Activated gamma-delta T cell (primary cell): ENCODE results near the gene ZNF48.
A peak's percentile ranks its signal among the peaks of the same experiment; 100 is the strongest.
"Not testable (repeated sequence)": the region's sequence is repeated elsewhere in the genome, so short reads cannot be mapped to it uniquely, and the experiment has no call there.

Experiments used
- DNase-seq: peaks from one replicate; lab custom pipeline; 2025; lab: John Stamatoyannopoulos, UW

ZNF48 gene

DNA sequence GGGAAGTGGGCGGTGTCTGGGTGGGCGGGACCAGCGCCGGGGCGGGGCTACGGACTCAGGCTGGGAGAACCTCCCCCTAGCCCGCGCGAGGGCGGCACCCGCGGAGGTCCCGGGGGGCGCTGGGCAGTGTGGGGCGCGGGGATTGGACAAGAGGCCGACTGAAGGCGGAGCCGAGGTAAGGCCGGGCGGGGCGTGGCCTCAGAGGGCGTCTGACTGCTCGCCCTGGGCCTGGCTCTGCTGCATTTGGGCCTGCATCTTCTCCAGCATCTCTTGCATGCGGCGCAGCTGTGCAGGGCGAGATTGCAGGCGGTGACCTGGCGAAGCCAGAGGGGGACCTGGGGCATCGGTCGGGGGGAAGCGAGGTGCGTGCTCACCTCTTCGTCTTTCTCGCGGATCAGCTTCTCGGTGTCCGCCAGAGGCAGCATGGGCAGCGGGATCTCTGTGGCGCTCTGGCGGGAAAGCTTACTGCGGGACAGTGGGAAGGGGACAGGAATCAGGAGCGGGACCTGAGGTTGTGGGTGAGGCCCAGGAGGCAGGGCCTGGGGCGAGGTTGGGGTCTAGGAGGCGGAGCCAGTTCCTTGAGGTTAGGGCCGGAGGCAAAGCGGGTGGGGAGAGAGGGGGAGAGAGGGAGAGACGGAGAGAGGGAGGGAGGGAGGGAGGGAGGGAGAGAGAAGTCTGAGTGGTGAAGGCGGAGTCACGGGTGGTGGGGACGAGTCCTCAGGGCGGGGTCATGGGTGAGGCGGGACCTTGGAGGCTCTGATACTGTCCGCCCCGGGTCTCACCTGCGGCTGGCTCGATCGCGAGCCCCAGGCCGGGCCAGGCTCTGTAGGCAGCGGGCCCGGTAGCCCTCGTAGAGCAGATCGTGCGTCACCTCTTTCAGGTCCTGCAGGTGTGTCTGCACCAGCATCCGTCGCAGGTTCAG is 16.7 kb upstream of the ZNF48 start:
- DNase-seq = peak; percentile 99

DNA sequence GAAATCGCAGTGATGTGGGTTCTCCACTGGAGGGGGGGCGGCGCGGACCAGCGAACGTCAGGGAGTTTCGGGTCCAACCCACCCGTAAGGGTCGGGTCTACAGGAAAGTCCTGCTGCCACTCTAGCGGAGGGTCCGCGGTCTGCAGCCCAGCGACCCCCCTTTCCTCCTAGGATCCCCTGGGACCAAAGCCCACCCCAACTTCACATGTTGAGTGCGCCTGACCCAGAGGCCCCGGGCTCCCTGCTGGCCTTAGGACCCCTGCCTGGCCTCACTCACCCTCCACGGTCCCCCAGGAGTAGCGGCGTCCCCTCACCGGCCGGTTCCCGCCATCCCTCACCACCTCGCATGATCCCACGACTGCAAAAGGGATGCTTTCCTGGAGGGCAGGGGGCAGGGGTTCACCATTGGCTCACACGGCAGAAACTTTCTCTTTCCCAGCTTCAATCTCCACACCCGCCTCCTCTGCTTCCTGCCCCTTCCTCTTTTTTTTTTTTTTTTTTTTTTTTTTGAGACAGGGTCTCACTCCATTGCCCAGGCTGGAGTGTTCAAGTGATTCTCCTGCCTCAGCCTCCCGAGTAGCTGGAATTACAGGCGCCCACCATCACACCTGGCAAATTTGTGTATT is 15.9 kb upstream of the ZNF48 start:
- DNase-seq = no peak

DNA sequence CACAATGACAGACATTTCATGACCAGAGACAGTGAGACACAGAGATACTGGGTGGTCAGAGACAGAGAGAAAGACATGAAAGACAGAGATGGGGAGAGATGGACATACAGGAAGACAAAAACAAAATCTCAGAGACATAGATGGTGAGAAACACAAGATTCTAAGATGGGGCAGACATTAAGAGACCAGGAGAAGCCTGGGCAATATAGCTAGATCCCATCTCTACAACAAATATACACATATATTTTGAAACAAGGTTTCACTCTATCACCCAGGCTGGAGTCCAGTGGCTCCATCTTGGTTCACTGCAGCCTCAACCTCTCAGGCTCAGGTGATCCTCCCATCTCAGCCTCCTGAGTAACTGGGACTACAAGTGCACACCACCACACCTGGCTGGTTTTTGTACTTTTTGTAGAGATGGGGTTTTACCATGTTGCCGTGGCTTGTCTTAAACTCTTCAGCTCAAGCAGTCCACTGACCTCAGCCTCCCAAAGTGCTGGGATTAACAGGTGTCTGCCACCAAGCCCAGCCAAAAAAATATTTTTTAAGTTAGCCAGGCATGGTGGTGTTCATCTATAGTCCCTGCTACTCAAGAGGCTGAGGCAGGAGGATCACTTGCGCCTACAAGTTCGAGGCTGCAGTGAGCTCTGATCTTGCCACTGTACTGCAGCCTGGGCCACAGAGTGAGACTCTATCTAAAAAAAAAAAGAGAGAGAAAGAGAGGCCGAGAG is 15.0 kb upstream of the ZNF48 start:
- DNase-seq = no peak

DNA sequence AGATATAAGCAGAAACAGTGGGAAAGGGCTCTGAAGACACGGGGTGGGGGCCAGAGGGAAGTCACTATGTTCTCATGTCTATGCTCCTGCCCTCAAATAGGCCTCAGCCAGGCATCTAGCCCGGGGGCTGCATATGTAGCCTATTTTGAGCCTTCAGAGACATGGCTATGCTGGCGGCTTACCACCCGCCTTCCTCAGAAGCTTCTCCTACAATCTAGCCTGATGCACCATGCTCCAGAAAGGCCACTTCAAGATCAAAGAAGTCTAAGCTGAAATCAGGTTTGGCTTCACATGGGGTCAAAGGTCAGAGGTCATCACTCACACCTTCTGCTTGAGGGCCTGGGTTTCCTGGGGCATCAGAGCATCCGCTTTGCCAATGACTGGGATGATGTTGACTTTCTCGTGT is 14.4 kb upstream of the ZNF48 start:
- no peak for DNase-seq

DNA sequence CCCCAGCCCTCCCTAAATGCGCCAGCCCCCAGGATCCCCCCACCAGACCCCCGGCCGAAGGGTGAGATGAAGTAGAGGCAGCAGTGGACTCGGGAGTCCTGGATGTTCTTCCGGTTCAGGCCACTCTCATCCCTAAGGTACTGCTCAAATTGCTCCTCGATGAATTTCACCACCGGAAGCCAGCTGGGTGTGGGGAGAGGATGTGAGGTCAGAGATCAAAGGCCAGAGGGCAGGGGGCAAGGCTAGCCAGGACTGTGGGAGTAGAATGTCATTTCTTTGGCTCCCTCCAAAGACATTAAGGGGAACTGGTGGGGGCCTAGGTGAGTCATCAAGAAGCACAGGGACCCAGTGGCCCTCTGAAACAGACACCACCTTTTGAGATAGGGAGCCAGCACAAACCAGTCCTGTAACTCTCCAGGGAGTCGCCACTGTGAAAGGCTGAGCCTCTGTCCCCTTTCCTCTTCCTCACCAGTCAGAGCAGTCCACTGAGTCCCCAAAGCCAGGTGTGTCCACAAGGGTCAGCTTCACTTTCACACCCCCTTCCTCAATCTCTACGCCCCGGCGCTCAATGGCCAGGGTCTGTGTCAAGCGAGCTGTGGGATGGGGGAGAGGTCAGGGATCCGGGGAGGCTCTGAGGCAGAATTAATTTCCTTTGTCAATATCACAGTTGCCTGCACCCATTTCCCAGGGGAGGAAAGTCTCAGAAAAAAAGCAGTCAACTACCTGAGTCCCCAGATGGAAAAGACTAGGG is 13.8 kb upstream of the ZNF48 start:
- no peak for DNase-seq

DNA sequence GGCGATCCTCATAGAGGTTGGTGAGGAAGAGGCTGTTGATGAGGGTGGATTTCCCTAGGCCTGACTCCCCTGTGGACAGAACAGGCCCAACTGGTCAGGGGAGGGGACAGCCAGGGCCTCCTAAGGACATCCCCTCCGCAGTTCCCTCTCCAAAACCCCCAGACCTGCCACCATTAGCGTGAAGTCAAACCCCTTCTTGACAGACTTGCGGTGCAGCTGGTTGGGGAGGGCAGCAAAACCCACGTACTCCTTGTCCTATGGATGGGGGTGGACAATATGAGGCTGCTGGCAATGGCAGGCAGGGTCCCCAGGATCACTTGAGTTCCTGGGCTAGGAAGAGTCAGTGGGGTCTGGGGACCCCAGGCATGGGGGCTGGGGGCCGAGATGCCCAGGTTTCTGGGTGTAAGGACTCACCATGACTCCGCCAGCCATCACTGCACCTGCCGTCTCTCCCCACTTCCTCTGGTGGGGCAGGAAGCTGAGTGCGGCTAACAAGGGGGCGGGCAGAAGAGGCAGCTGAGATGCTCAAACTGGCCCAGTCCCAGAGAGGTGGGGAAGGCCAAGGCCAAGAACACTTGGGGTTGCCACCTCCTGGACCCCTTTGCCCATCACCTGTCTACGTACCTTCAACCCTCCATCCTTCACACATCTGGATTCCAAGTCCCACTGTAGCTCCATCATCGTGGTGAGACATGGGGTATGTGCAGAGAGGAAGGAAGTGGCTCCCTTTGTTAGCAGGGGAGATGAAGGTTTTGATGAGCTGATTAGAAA is 12.9 kb upstream of the ZNF48 start, which contains the start of gene SEPTIN1:
SEPTIN1 (minus strand) TSS at position 451 of the 771 bp plus-strand sequence; CDS start at position 432, 19 bp downstream.
- peak; percentile 31 for DNase-seq

DNA sequence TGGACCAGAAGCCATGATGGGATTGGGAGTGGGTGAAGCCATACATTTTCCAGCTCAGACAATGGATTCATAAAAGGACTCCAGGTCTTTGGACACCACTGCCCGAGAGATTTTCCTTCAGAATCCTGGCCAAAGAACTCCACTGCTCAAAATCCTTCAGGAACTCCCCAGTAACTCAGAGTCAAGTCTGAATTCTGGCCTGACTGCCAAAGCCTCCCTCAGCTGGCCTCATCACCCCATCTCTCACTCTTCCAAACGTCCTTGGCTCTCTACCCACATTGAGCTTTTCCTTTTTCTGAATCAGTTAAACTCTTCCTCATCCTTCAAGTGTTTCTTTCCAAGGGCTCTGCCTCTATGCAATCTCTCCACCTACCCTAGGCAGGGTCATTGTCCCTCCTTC is 11.7 kb upstream of the ZNF48 start:
- DNase-seq = no peak

DNA sequence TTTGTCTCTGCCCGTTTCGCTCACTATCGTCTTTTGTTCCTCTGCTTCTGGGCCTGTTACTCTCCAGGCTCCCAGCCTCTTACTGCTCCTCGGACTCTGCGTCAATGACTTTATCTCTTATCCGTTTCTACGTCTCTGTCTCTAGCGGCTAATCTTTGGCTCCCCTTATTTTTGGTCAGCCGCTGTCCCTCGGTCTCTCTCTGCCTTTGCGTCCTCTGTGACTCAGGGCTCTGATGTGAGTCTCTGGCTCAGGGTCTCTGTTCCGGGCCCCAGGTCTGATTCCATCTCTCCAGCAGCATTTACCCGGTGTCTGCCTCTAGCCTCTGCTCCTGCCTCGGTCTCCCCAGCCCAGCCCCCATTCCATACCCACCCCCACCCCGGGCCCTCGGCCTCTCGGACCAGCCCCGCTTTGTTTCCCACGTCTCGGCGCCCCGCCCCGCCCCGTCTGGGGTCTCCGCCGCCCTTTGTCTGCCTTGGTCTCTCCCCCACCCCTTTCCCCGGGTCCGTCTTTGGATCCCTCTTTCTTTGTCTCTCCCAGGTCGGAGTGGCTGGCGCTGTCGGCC is 547 bp upstream of the ZNF48 start:
- DNase-seq = no peak

DNA sequence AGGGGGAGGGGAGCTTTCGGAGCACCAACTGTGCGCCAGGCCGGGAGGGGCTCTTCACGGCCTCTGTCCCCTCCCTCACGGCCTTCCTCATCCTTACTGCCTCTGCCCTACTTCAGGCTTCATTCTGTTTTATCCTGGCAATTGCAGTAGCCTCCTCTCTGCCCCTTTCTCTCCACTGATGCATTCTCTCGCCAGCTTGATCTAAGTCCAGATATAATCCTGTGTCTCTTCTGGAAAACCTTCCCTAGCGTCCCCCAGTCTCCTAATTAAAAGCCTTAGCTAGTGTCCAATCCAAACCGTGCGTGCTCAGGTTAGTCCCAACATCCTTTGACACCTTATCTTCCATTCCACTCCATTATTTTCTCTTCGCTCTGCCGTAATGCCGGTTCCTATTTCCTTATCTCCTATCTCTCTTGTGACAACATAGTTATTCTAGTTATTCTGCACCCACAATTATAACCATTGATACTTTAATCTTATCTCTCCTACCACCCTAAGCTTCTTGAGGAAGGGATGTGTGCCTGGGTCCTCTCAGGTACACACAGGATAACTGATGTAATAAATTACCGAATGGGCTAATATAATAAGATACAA is 869 bp downstream of the ZNF48 start:
- DNase-seq = no peak

DNA sequence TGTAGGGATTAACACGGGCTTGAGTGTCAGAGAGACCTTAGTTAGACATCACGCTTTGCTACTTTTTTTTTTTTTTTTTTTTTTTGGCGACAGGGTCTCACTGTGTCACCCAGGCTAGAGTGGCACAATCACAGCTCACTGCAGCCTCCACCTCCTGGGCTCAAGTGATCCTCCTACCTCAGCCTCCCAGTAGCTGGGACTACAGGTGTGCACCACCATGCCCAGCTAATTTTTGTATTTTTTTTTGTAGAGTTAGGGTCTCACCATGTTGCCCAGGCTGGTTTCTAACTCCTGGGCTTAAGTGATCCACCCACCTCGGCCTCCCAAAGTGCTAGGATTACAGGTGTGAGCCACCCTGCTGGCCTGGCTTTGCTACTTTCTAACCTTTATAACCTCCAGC is 1.4 kb downstream of the ZNF48 start:
- not testable (repeated sequence) for DNase-seq

DNA sequence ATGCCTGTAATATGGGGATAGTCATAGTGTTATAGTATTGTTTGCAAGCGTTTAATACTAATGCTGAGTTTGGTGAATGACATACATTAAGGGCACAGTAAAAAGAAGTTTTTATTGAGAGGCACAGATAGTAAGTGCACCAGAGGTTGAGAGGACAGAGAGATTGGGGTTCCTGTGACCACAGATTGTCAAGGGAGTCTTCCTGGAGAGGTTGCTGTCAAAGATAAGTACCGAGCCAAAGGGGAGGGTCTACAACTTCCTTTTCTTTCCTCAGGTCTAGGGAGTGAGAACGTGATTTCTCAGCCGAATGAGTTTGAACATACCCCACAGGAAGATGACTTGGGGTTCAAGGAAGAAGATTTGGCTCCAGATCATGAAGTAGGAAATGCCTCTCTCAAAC is 1.8 kb downstream of the ZNF48 start:
- DNase-seq = no peak

DNA sequence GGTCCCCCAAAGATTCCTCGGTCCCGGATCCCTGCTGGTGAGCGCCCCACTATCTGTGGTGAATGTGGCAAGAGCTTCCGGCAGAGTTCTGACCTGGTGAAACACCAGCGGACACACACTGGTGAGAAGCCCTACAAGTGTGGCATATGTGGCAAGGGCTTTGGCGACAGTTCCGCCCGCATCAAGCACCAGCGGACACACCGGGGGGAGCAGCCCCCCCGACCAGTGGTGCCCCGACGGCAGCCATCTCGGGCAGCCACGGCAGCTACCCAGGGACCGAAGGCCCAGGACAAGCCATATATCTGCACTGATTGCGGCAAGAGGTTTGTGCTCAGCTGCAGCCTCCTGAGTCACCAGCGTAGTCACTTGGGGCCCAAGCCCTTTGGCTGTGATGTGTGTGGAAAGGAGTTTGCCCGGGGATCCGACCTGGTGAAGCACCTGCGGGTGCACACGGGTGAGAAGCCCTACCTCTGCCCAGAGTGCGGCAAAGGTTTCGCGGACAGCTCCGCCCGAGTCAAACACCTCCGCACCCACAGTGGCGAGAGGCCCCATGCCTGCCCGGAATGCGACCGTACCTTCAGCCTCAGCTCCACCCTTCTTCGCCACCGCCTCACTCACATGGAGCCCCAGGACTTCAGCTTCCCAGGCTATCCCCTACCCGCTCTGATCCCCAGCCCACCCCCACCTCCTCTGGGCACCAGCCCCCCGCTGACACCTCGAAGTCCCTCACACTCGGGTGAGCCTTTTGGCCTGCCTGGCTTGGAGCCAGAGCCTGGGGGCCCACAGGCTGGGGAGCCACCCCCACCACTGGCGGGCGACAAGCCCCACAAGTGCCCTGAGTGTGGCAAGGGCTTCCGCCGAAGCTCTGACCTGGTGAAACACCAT is 2.8 kb downstream of the ZNF48 start:
- no peak for DNase-seq

DNA sequence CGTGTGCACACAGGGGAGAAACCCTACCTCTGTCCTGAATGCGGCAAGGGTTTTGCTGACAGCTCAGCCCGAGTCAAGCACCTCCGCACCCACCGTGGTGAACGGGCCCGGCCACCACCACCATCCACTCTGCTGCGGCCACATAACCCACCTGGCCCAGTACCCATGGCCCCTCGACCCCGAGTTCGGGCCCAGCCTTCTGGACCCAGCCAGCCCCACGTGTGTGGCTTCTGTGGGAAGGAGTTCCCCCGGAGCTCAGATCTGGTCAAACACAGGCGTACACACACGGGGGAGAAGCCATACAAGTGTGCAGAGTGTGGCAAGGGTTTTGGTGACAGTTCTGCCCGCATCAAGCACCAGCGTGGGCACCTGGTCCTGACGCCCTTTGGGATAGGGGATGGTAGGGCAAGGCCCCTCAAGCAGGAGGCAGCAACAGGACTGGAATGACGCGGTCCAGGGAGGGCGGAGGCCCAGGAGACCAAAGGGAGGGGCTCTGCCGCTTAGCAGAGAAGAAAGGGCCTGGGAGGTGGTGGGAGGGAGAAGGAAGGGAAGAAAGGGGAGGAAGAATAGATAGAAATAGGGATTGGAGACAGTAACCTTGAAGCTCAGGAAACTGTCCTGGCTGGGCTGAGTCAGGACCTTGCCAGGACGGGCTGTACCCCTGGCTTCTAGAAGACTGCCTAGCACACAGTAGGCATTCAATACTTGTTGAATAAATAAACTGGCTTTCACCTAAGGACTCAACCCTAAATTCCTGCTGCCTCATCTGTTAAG is 3.6 kb downstream of the ZNF48 start:
- no peak for DNase-seq

DNA sequence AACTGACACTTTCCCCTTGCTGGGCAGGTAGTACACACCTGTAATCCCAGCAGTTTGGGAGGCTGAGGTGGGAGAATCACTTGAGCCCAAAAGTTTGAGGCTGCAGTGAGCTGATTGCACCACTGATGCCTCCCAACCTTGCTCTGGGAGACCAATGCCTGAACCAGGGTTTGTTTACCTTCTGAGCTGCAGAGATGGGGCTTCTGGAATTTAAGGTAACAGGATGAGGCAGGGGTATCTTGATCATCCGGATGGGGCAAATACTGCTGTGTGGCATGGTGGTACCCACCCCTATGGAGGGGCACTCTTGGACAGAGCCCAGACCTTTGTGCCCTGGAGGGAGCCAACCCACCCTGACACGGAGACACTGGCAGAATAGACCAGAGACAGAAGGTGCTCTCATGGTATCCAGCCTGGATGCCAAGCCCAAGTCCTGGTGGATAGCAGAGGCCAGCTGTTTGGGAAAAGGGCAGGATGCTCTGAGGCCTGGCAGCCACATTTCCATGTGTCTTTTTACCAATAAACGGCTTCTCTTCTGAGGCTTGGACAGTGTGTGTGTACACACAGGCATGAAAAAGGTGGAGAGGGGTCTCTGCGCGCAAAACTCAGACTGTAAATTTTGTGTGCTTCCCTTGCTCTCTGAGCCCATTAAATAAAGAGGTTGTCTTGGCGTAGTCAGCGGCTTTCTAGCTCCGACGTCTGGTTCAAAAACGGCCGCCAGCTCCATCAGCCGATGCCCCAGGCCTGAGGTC is 4.4 kb downstream of the ZNF48 start:
- DNase-seq = no peak

DNA sequence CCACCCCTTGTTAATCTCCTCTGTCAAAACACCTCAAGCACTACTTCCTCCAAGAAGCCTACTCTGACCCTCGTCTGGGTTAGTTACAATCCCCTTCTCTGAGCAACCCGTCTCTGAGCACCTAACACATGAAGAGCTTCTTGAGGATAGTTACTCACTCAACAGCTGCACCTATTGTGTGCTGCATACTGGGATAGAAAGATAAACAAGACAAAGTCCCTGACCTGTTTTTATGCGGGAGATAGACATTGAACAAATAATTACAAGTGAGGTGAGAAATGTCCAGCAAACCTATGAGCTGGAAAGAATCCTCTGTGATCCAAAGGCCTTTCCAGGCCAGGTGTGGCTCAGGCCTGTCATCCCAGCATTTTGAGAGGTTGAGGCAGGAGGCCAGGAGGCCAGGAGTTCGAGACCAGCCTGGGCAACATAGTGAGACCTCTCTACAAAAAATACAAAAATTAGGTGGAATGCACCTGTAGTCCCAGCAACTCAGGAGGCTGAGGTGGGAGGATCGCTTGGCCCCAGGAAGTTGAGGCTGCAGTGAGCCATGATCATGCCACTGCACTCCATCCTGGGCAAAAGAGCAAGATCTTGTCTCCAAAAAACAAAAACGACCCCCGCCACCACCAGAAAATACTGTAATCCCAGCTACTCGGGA is 6.7 kb downstream of the ZNF48 start:
- no peak for DNase-seq

DNA sequence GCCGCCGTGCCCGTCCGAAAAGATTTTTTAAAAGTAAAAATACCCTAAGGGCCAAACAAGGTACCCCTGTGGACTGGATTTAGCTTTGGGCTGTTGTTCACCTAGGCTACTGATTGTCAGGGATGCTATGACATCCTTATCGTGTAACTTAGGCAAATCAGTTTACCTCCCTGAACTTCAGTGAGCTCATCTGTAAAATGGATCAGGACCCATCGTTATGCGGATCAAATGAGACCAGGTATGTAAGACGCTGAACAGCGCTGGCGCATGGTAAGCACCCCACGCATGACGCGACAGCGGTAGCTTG is 11.5 kb downstream of the ZNF48 start:
- no peak for DNase-seq

DNA sequence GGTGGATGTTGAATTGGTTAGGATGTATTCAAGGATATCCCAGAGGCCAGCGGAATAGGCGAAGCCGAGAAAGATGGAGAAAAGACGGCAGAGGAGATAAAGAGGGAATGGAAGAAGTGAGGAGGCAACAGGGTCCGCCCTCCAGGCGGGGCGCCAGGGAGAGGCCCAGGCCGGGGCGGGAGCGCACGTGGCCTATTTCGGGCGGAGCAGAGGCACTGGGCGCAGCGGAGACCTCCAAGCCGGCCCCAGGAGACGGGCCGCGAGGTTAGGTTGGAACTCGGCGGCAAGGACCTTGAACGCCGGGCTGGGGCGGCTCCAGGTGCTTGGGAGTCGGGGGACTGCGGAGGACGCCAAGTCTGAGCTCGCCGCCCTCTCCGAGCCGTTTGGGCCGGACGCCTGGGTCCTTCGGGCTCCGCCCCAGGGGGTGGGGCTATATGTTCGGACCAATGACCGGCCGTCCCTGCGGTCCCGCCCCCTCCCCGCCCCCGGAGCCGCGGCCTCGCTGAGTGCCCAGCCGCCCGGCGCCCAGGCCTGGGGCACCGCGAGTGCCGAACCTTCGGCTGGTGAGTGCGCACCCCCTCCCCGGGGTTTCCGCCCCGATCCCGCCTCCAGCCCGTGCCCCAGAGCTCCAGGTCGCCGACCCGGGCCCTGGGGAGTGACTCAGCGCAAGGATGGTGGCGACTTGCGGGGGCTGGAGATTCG is 12.0 kb downstream of the ZNF48 start, which contains the start of gene ZNF771:
ZNF771 (plus strand) TSS at position 505 of the 702 bp plus-strand sequence. CDS start 448 bp downstream, outside the sequence.
- peak; percentile 80 for DNase-seq
